Sigmoid colon (tissue), 4 donors: ENCODE measurements around the gene FXYD3.

ENCODE experiments used
- CTCF ChIP-seq, 4 experiments: fragments of 450-650 bp in 3 of 4; fragments of 200-600 bp in 1 of 4; IDR thresholded peaks; one replicate each; pipeline ENCODE4 v1.5.1; 2016 to 2019; ENCODE audit warnings: antibody characterized with exemption in 4 of 4, mild to moderate bottlenecking in 3 of 4, moderate library complexity in 2 of 4
- POLR2A ChIP-seq, 2 donors: fragments of 450-650 bp; IDR thresholded peaks; one replicate each; pipeline ENCODE4 v1.6.1; 2016; ENCODE audit warnings: antibody characterized with exemption in 2 of 2, mild to moderate bottlenecking in 2 of 2, moderate library complexity in 2 of 2
- POLR2AphosphoS5 ChIP-seq, 4 donors: sonication (generic); formaldehyde crosslinking; IDR thresholded peaks; one replicate each; pipeline ENCODE4 v1.6.1; 2017; ENCODE audit warnings: antibody characterized with exemption in 4 of 4

DNA sequence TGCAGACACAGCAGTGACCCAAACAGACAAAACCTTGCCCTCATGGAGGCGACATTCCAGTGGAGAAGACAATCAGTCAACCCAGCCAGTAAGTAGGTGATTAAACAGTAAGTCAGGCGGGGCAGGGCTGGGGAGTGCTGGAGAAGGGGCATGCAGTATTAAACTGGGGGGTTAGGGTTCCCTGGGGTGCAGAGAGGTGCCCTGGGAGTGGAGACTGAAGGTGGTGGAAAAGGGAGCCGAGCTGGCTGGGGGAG is 31.2 kb upstream of the FXYD3 start:
- TF ChIP-seq CTCF (IDR thresholded peaks at IDR 0.05) (no peak), POLR2A (IDR thresholded peaks at IDR 0.05) (no peak), POLR2AphosphoS5 (IDR thresholded peaks at IDR 0.05) (no peak)
